Mesodermal cell (in vitro differentiated cells): ENCODE data around the gene FBXW2.

Experiments
- H3K27ac ChIP-seq: 2 replicates; pipeline ENCODE4 v1.7.0; 2013; ENCODE audit warnings: mild to moderate bottlenecking, low read depth, low read length, moderate library complexity; ENCODE audit not compliant: severe bottlenecking
- H3K36me3 ChIP-seq: 2 replicates; pipeline ENCODE4 v1.7.1; 2013; ENCODE audit warnings: mild to moderate bottlenecking, low read length, moderate library complexity; ENCODE audit not compliant: control insufficient read depth, insufficient read depth
- H3K4me1 ChIP-seq: one replicate; pipeline ENCODE4 v1.7.1; 2013; ENCODE audit warnings: mild to moderate bottlenecking, low read length; ENCODE audit not compliant: insufficient read depth, control insufficient read depth, poor library complexity, severe bottlenecking
- H3K4me3 ChIP-seq: 2 replicates; pipeline ENCODE4 v1.7.0; 2013; ENCODE audit warnings: low read length, control low read depth, mild to moderate bottlenecking; ENCODE audit not compliant: insufficient read depth, poor library complexity, severe bottlenecking; ENCODE audit errors: extremely low read depth
- H3K9me3 ChIP-seq: 2 replicates; pipeline ENCODE4 v1.7.1; 2013; ENCODE audit warnings: mild to moderate bottlenecking, low read length, moderate library complexity; ENCODE audit not compliant: control insufficient read depth
- WGBS, 2 experiments: methylation state at CpG; one replicate each; pipeline ENCODE4 v1.1.5; 2013; ENCODE audit warnings: missing lambda C conversion rate in 2 of 2; ENCODE audit not compliant: insufficient coverage in 2 of 2; 5-methylcytosine and 5-hydroxymethylcytosine counted together

The FBXW2 gene

DNA sequence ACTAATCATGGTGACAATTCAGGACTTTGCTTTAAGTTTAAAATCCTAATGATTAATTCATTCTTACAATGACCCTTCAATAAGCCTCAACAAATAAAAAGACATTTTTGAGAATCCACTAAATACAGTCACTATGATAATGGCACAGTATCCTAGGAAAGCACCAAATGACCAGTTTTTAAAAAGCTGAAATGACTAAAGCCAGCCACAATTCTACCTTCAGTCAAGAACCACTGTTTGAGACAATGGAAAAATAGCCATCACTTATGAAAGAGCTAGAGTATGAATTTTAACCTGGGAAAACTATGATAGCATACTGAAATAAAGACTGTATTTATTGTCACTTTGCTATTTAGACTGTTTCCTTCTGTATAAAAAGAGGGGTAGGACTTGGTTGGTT is 14.0 kb downstream of the FBXW2 start:
- no peaks in the 10 kb centered on the region for H3K9me3 ChIP-seq
- H3K27ac ChIP-seq: no peak overlapping the region
- no peaks in the 10 kb centered on the region for H3K4me1 ChIP-seq
- peaks cover 69% of the 10 kb centered on the region for H3K36me3 ChIP-seq
- no peak overlapping the region for H3K4me3 ChIP-seq

DNA sequence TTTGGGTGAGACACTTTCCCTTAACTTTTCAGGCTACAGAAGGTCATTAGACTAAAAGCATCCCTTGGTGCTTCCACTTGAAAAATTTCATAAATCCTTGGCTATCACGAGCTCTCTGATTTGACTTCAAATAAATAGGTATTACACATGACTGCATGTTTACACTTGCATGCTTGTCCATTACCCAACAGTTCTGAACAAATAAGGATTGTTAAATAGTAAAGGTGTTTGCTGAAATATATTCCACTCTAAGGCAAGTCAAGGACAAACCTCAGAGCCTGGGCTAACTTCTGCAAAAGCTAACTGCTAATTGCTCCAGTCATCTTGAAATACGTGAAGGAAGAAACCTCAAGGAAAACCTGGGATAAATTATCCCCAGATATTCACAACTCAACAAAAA is 14.5 kb downstream of the FBXW2 start:
- Histone ChIP-seq H3K4me3 (no peak overlapping the region), H3K36me3 (peaks cover 69% of the 10 kb centered on the region), H3K27ac (no peak overlapping the region), H3K9me3 (no peaks in the 10 kb centered on the region), H3K4me1 (no peaks in the 10 kb centered on the region)
- WGBS, 2 experiments: no CpG with 5 or more reads among the region's 2 CpGs

DNA sequence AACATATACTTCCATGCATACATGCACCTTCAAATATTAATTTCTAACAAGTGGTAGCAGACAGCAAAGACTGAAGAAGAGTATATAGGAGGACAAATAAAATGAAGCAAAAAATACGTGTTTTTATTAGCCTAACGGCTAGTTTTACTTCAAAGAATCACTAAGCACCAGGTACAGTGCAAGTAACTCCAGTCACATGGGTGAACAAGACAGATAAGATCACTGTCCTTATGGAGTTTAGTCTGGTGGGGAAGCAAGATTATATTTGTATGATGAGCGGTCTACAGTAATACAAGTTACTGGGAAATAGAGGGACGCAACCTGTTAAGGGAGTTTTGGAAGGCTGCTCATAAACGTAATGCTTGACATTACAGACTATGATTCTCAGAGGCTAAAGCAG is 16.0 kb downstream of the FBXW2 start:
- 90 to 97% methylated on average over 4 to 5 of the region's 5 CpGs for WGBS, 2 experiments
- Histone ChIP-seq H3K4me3 (no peak overlapping the region), H3K9me3 (no peaks in the 10 kb centered on the region), H3K36me3 (peaks cover 77% of the 10 kb centered on the region), H3K4me1 (no peaks in the 10 kb centered on the region), H3K27ac (no peak overlapping the region)

DNA sequence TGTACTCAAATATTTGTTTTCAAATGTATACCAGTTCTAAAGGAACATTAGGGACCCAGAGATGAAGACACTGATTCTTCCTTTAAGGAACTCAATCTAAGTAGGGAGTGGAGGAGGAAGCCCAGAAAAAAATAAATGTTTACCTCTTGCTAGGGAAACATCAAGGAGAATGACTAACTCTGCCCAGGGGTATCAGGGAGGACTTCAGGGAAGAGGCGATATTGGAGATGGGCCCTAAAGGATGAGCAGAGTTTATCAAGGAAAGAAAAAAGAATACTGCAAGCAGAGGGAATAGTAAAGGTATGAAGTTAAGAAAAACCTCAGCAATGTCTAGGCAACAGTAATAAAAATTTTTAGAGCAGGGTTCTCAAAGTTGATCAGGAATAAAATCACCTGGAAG is 16.4 kb downstream of the FBXW2 start:
- Histone ChIP-seq H3K4me3 (no peak overlapping the region), H3K9me3 (no peaks in the 10 kb centered on the region), H3K36me3 (peaks cover 80% of the 10 kb centered on the region), H3K27ac (no peak overlapping the region), H3K4me1 (no peaks in the 10 kb centered on the region)
- WGBS, 2 experiments: 86 to 100% methylated on average over 1 of the region's 1 CpG

DNA sequence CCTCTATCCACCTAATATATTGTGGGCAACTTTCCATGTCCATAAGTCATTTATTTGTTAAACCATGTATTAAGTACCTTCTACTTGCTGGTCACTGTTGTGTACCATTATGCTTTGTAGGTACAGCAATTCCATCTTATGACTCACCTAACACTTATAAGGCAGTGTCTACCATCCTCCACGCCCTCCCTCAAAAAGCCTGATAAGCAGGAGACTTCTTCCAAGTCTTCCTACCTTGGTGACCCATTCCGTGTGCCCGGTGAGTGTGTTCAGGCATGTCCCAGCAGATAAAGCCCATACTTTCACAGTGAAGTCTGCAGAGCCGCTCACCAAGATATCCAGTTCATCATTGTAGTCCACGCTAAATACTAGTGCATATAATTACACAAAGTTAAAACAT is 17.4 kb downstream of the FBXW2 start:
- no peaks in the 10 kb centered on the region for H3K4me1 ChIP-seq
- no peaks in the 10 kb centered on the region for H3K9me3 ChIP-seq
- H3K4me3 ChIP-seq: no peak overlapping the region
- peaks cover 84% of the 10 kb centered on the region for H3K36me3 ChIP-seq
- no peak overlapping the region for H3K27ac ChIP-seq
- WGBS, 2 experiments: 94 to 96% methylated on average over 3 to 4 of the region's 5 CpGs

DNA sequence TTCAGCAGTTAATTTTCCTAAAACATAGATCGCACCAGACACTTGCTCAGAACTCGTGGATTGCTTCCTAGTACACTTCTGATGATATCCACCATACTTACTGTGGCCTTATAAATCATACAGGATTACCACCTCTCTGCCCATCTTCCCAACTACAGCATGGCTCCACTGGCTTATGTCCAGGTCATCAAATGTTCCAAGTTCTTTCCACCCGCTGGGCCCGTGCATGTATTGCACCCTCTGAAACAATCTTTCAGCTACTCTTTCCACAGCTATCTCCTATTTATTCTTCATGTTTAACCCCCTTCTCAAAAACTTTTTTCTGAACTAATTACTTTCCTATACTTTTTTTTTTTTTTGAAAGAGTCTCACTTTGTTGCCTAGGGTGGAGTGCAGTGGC is 18.5 kb downstream of the FBXW2 start:
- WGBS, 2 experiments: 87 to 98% methylated on average over 4 of the region's 4 CpGs
- Histone ChIP-seq H3K9me3 (no peaks in the 10 kb centered on the region), H3K4me3 (no peak overlapping the region), H3K36me3 (peaks cover 84% of the 10 kb centered on the region), H3K4me1 (no peaks in the 10 kb centered on the region), H3K27ac (no peak overlapping the region)

DNA sequence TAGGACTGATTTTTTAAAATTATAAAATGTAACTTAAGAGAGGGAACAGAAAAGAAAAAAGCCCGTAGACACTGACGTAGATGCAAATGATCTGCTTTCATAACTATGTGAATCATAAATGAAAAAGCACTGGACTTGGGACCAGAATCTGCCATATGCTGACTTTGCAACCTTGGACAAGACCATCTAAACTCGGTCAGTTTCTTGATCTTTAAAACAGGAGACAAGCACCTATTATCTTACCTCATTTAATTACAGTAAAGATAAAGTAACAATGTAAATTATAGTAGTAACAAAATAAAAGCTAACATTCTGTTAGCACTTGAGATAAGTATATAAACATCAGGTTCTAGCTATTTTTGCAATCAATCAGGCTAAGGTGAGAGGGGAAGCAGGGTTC is 20.0 kb downstream of the FBXW2 start:
- Histone ChIP-seq H3K36me3 (peaks cover 94% of the 10 kb centered on the region), H3K27ac (no peak overlapping the region), H3K4me3 (no peak overlapping the region), H3K4me1 (no peaks in the 10 kb centered on the region), H3K9me3 (no peaks in the 10 kb centered on the region)
- WGBS, 2 experiments: 95% methylated on average over 2 of the region's 3 CpGs; no CpG with 5 or more reads in 1 of the 2 experiments

DNA sequence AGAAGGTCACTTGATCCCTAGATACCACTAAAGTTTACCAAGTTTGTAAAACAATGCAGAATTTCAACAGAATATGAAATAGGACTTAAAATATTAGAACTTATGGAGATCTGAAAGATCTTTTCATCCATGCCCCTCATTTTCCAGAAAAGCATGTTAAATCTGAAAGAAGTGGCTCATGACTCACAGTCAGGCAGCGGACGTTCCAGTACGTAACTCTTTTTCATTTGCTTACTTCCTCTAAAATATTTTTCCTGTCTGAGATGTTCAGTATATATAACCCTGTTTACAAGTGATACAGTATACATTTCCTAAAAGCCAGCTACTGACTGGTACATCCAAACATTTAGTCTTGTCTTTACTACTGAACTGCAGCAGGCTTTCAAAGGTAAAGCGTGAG is 22.3 kb downstream of the FBXW2 start:
- Histone ChIP-seq H3K4me3 (no peak overlapping the region), H3K36me3 (peaks cover 92% of the 10 kb centered on the region), H3K27ac (no peak overlapping the region), H3K4me1 (peaks cover 4% of the 10 kb centered on the region), H3K9me3 (no peaks in the 10 kb centered on the region)
- WGBS, 2 experiments: 95 to 100% methylated on average over 2 to 4 of the region's 4 CpGs

DNA sequence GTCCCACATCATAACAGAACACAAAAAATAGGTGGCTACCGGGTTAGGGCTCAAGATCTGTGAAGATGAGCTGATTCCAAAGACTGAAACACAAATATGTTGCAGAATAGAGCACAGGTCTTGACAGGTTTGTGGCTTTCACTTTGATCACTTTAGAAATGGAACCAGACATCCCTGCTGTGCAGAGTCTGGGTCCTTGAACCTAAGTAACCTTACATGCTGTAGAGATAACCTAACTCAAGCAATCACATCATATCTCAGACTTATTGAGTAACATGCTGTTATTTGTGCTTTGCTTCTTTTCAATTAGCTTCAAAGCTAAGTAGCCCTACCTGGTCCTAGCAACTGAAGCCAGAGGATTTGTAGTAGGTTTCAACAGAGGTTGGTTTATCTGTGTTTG is 24.3 kb downstream of the FBXW2 start:
- Histone ChIP-seq H3K9me3 (no peaks in the 10 kb centered on the region), H3K36me3 (peaks cover 94% of the 10 kb centered on the region), H3K4me3 (no peak overlapping the region), H3K27ac (no peak overlapping the region), H3K4me1 (peaks cover 4% of the 10 kb centered on the region)
- 100% methylated on average over 1 of the region's 1 CpG for WGBS, 2 experiments

DNA sequence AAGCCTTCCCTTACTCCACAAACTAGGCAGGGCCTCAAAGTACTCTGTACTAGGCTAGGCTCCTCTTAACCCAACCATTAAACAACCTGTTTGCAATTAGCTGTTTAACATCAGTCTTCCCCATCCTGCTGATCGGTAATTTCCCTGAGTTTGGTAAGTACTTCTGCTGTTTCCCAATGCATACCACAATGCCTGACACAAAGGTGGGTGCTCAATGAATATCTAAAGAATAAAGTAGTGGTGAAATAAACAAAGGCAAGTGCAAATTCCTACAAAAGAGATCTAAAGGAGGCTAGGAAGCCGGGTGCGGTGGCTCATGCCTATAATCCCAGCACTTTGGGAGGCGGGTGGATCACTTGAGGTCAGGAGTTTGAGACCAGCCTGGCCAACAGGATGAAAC is 25.0 kb downstream of the FBXW2 start:
- Histone ChIP-seq H3K36me3 (peaks cover 95% of the 10 kb centered on the region), H3K9me3 (no peaks in the 10 kb centered on the region), H3K27ac (no peak overlapping the region), H3K4me1 (peaks cover 4% of the 10 kb centered on the region), H3K4me3 (no peak overlapping the region)
- 85 to 90% methylated on average over 3 to 4 of the region's 4 CpGs for WGBS, 2 experiments

DNA sequence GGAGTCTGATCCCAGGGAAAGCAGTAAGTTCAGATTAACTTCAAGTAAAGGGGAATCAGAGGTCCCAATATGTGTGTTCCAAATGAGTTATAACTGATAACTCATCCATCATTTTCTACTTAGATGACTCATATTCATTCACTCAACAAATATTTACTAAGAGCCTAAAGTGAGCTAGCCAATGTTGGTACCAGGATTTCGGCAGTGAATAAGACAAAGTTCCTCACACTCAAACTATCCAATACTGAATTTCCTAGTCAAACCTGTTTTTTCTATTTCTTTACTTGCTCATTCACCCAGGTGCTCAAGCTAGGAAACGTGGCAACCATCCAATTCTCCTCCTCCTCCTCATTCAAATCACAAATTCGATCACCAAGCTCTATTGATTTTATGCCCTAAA is 25.8 kb downstream of the FBXW2 start:
- no peak overlapping the region for H3K27ac ChIP-seq
- H3K4me1 ChIP-seq: peaks cover 4% of the 10 kb centered on the region
- H3K36me3 ChIP-seq: peaks cover 95% of the 10 kb centered on the region
- WGBS, 2 experiments: 97 to 100% methylated on average over 3 of the region's 3 CpGs
- H3K9me3 ChIP-seq: no peaks in the 10 kb centered on the region
- no peak overlapping the region for H3K4me3 ChIP-seq
